Activated CD8-positive, alpha-beta T cell treated with anti-CD3 and anti-CD28 coated beads for 36 hours (primary cell): Measurements from ENCODE around the gene RNASE7. TPM values are rescaled to one million over a fixed set of nuclear protein-coding genes. Genes with fewer than 3 reads are reported as not detected.

ENCODE experiments used
- ATAC-seq: fragments of 200-7000 bp; cut with Tn5 transposase; one replicate; pipeline ENCODE4 v1.10.0; 2021; ENCODE audit warnings: mild to moderate bottlenecking, moderate library complexity
- CTCF ChIA-PET: fragments of 350-600 bp; sonication (Branson Sonifier 250); formaldehyde crosslinking; loops from one replicate; lab custom pipeline; 2021; ENCODE audit warnings: antibody characterized with exemption; lab: Charles Lee
- POLR2A ChIA-PET: fragments of 350-600 bp; sonication (Branson Sonifier 250); formaldehyde crosslinking; loops from one replicate; lab custom pipeline; 2021; ENCODE audit warnings: antibody characterized with exemption; lab: Charles Lee
- DNase-seq: peaks from one replicate; pipeline ENCODE4 v3.0.0-alpha.2; 2020
- H3K27ac Mint-ChIP-seq: one replicate; pipeline ENCODE4 v1.8.0; 2021; ENCODE audit warnings: mild to moderate bottlenecking, mixed read lengths
- H3K27me3 Mint-ChIP-seq: one replicate; pipeline ENCODE4 v1.8.0; 2021; ENCODE audit warnings: mixed read lengths
- H3K36me3 Mint-ChIP-seq: one replicate; pipeline ENCODE4 v1.8.0; 2021; ENCODE audit warnings: low read depth, mixed read lengths
- H3K4me1 Mint-ChIP-seq: one replicate; pipeline ENCODE4 v1.8.0; 2021; ENCODE audit warnings: low read depth, mixed read lengths
- H3K4me3 Mint-ChIP-seq: one replicate; pipeline ENCODE4 v1.8.0; 2021; ENCODE audit warnings: mild to moderate bottlenecking, moderate library complexity, mixed read lengths
- H3K9me3 Mint-ChIP-seq: one replicate; pipeline ENCODE4 v1.8.0; 2021; ENCODE audit warnings: mixed read lengths
- intact Hi-C: fragments of 100-400 bp; cut with micrococcal nuclease; formaldehyde crosslinking; loops from one replicate; pipeline ENCODE4 v1.10.0; 2022
- total RNA-seq, 2 experiments: library from RNA; stranded (reverse); gene quantifications; one replicate each; pipeline ENCODE4 v1.2.3, GENCODE V29; 2021
- TF ChIP-seq, protein P1 (sequence below): fragments of 200-600 bp; IDR thresholded peaks from one replicate; pipeline ENCODE4 v1.8.0; 2022; ENCODE audit warnings: antibody characterized with exemption, mild to moderate bottlenecking

RNASE7 gene, protein sequence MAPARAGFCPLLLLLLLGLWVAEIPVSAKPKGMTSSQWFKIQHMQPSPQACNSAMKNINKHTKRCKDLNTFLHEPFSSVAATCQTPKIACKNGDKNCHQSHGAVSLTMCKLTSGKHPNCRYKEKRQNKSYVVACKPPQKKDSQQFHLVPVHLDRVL
- total RNA-seq, result not detected

DNA sequence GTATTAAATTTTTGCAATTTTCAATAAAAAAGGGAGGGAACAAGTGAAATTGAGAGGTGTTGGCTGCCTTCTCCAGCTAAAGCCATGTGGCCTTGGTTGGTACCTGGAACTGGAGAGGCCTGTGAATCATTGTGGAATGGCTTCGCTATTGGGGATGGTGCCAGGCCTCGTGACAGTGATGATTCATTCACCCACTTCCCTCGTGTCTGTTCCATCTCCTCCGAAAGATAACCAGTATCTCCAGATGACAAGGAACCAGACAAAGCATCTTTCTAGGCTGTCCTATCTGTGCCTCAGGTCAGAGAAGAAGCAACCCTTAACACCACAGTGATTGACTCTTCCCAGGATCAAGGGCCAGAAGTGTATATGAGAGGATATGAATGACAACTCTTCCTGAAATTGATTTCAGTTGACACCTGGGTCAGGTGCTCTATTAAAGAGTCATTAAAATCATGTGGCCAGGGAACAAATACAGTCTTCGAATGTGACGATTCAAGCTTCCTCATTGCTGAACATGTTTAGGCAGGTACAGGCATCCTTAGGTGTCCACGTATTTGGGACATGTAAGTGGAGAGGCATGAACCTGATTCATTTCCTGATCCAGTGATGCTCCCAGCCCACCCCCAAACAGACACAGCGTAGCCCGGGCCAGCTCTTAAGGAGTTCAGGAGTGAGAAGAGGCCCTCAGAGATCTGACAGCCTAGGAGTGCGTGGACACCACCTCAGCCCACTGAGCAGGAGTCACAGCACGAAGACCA is at the start of gene RNASE7:
TSS of gene RNASE7 (plus strand) at position 687 of the 758 bp plus-strand sequence. CDS start 631 bp downstream, outside the sequence.
- intact Hi-C loops, result no loop called here
- TF ChIP-seq, protein P1, sequence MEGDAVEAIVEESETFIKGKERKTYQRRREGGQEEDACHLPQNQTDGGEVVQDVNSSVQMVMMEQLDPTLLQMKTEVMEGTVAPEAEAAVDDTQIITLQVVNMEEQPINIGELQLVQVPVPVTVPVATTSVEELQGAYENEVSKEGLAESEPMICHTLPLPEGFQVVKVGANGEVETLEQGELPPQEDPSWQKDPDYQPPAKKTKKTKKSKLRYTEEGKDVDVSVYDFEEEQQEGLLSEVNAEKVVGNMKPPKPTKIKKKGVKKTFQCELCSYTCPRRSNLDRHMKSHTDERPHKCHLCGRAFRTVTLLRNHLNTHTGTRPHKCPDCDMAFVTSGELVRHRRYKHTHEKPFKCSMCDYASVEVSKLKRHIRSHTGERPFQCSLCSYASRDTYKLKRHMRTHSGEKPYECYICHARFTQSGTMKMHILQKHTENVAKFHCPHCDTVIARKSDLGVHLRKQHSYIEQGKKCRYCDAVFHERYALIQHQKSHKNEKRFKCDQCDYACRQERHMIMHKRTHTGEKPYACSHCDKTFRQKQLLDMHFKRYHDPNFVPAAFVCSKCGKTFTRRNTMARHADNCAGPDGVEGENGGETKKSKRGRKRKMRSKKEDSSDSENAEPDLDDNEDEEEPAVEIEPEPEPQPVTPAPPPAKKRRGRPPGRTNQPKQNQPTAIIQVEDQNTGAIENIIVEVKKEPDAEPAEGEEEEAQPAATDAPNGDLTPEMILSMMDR, result no peak
- POLR2A ChIA-PET, result no interaction called here
- Mint-ChIP-seq H3K9me3 (no peaks in the 10 kb centered on the region), H3K27ac (no peak within 1 kb of the TSS), H3K4me1 (peaks cover 4% of the 10 kb centered on the region), H3K36me3 (no peaks in the 10 kb centered on the region), H3K27me3 (peaks cover 5% of the 10 kb centered on the region), H3K4me3 (no peak within 1 kb of the TSS)
- no peak for ATAC-seq
- CTCF ChIA-PET, result interaction anchor here (1.2 to 7.0 kb wide), 7 partner anchors 9 to 184 kb away, joined by 3 to 218 read pairs (median 4); no protein-coding TSS in a partner anchor
- no peak for DNase-seq

DNA sequence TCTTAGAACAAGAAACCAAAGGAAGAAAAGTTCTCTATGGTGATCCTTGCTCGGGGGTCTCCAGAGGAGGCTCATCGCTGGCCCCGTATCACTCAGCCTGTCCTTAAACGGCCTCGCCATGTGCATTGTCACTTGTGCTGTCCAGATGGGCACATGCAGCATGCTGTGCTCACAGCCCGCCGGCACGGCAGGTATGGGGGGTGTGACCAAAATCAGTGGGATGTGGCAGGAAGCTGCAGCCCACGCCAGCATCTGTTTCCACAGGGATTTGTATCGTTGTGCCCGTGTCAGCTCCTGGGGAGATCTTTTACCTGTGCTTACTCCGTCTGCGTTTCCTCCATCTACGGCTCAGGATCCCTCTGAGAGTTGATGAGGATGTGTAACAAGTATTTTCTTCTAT is 45.6 kb upstream of the RNASE7 start:
- no peak for ATAC-seq
- H3K9me3 Mint-ChIP-seq, result no peaks in the 10 kb centered on the region

DNA sequence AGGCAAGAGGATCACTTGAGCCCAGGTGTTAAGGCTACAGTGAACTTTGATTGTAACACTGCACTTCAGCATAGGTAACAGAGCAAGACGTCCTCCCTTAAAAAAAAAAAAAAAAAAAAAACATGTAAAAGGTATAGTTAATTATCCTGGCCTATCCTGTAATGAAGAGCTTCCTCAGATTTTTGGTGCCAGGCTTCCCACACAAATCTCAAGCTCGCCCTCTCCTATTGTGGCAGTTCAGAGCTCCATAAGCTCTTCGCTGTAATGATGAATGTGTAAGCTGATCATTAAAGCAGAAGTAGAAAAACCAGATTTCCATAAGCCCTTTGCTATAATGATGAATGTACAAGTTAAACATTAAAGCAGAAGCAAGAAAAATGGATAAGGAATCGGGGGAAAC is 45.0 kb upstream of the RNASE7 start:
- Mint-ChIP-seq H3K4me3 (no peak overlapping the region), H3K27me3 (no peaks in the 10 kb centered on the region), H3K4me1 (peaks cover 17% of the 10 kb centered on the region), H3K27ac (no peak overlapping the region), H3K36me3 (peaks cover 37% of the 10 kb centered on the region), H3K9me3 (no peaks in the 10 kb centered on the region)
- ATAC-seq (no peak), DNase-seq (no peak)
- CTCF ChIA-PET, result interaction anchor here (0.8 to 12.6 kb wide), 4 partner anchors 9 to 140 kb away, joined by 3 to 208 read pairs (median 26); no protein-coding TSS in a partner anchor
- TF ChIP-seq, protein P1, result no peak
- intact Hi-C loops, result no loop called here
- POLR2A ChIA-PET, result interaction anchor here (1.6 kb wide), 1 partner anchor 18 kb away, joined by 4 read pairs; no protein-coding TSS in a partner anchor

More for the DNA sequence above, 45.6 kb upstream of the RNASE7 start:
- intact Hi-C loops, result no loop called here
- Mint-ChIP-seq H3K27me3 (no peaks in the 10 kb centered on the region), H3K27ac (no peak overlapping the region), H3K36me3 (peaks cover 42% of the 10 kb centered on the region), H3K4me1 (peaks cover 23% of the 10 kb centered on the region), H3K4me3 (no peak overlapping the region)
- ChIA-PET POLR2A (interaction anchor here (1.6 kb wide), 1 partner anchor 17 kb away, joined by 4 read pairs; no protein-coding TSS in a partner anchor), CTCF (interaction anchor here (0.8 to 12.6 kb wide), 4 partner anchors 9 to 140 kb away, joined by 3 to 208 read pairs (median 26); no protein-coding TSS in a partner anchor)
- TF ChIP-seq, protein P1, result no peak
- no peak for DNase-seq

DNA sequence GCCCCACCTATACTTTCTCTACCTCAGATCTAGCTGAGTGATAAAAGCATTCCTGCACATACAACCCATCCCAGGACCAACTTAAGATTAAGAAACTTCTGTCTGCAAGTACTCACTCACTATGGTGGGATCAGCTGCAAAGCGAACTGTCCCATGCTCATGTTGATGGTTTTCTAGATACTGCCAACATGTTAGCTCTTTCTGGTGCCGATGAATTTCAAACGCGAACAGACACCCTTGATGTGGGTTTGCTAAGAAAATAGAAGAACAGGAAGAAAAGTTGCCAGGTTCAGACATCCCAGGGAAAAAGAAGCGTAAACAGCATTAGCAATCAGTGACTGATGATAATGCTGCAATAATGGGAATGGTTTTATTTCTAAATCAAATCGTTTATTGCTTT is 44.6 kb upstream of the RNASE7 start:
- POLR2A ChIA-PET, result interaction anchor here (0.8 to 1.6 kb wide), 2 partner anchors 18 to 54 kb away, joined by 3 to 4 read pairs; no protein-coding TSS in a partner anchor
- H3K27me3 Mint-ChIP-seq, result no peaks in the 10 kb centered on the region
- ATAC-seq (no peak), DNase-seq (no peak)
- intact Hi-C loops, result no loop called here
- H3K36me3 Mint-ChIP-seq, result peaks cover 37% of the 10 kb centered on the region
- TF ChIP-seq, protein P1, result no peak
- H3K4me3 Mint-ChIP-seq, result no peak overlapping the region
- H3K27ac Mint-ChIP-seq, result no peak overlapping the region
- CTCF ChIA-PET, result interaction anchor here (0.8 to 12.6 kb wide), 7 partner anchors 8 to 139 kb away, joined by 3 to 208 read pairs (median 9); no protein-coding TSS in a partner anchor
- peaks cover 14% of the 10 kb centered on the region for H3K4me1 Mint-ChIP-seq
- H3K9me3 Mint-ChIP-seq, result no peaks in the 10 kb centered on the region
